Common myeloid progenitor, CD34-positive (primary cell): ENCODE measurements around the gene BLOC1S6. TPM values are rescaled to one million over a fixed set of nuclear protein-coding genes. Genes with fewer than 3 reads are reported as not detected.

Source experiments
- CTCF ChIA-PET: fragments of 350-600 bp; sonication (Branson Sonifier 250); formaldehyde crosslinking; loops from one replicate; lab custom pipeline; 2021; ENCODE audit warnings: antibody characterized with exemption; lab: Charles Lee
- POLR2A ChIA-PET: fragments of 350-600 bp; sonication (Branson Sonifier 250); formaldehyde crosslinking; loops from one replicate; lab custom pipeline; 2021; ENCODE audit warnings: antibody characterized with exemption; lab: Charles Lee
- DNase-seq, 3 donors: peaks; one replicate each; pipeline versions ENCODE4 v3.0.0 to v3.0.0-alpha.2; 2013
- H3K27ac ChIP-seq, 2 experiments: 1 replicate in 1 of 2; 2 replicates in 1 of 2; pipeline ENCODE4 v1.7.0; 2013; ENCODE audit warnings: inconsistent platforms in 2 of 2, low read length in 2 of 2, mild to moderate bottlenecking in 2 of 2, low read depth in 1 of 2, moderate library complexity in 1 of 2; ENCODE audit not compliant: severe bottlenecking in 2 of 2, insufficient read depth in 1 of 2, poor library complexity in 1 of 2
- H3K27me3 ChIP-seq, 5 experiments: replicated peaks in 2 of 5; 1 replicate in 3 of 5; 2 replicates in 2 of 5; pipeline versions ENCODE4 v1.6.1 to v1.7.0; 2013; ENCODE audit warnings: low read length in 4 of 5, mild to moderate bottlenecking in 2 of 5, moderate library complexity in 2 of 5, inconsistent platforms in 1 of 5; ENCODE audit not compliant: insufficient read depth in 5 of 5, control insufficient read depth in 4 of 5
- H3K36me3 ChIP-seq, 4 experiments: 1 replicate in 2 of 4; 2 replicates in 2 of 4; pipeline versions ENCODE4 v1.6.1 to v1.7.0; 2013; ENCODE audit warnings: low read length in 3 of 4, control low read depth in 1 of 4, mild to moderate bottlenecking in 1 of 4; ENCODE audit not compliant: control insufficient read depth in 4 of 4, insufficient read depth in 4 of 4
- H3K4me1 ChIP-seq, 4 experiments: 1 replicate in 3 of 4; 2 replicates in 1 of 4; pipeline versions ENCODE4 v1.6.1 to v1.7.1; 2013; ENCODE audit warnings: low read length in 3 of 4, mild to moderate bottlenecking in 3 of 4, control low read depth in 1 of 4, inconsistent platforms in 1 of 4, moderate library complexity in 1 of 4; ENCODE audit not compliant: control insufficient read depth in 4 of 4, insufficient read depth in 4 of 4; ENCODE audit errors: control extremely low read depth in 1 of 4
- H3K4me3 ChIP-seq, 7 experiments: 1 replicate in 4 of 7; 2 replicates in 3 of 7; pipeline versions ENCODE4 v1.5.1 to v1.7.0; 2013; ENCODE audit warnings: mild to moderate bottlenecking in 7 of 7, low read length in 6 of 7, moderate library complexity in 6 of 7, inconsistent platforms in 2 of 7, low read depth in 2 of 7, control low read depth in 1 of 7; ENCODE audit not compliant: insufficient read depth in 4 of 7, control insufficient read depth in 1 of 7; ENCODE audit errors: extremely low read depth in 1 of 7
- H3K9me3 ChIP-seq, 5 experiments: 1 replicate in 4 of 5; 2 replicates in 1 of 5; pipeline versions ENCODE4 v1.6.1 to v1.7.1; 2013; ENCODE audit warnings: low read length in 4 of 5, mild to moderate bottlenecking in 2 of 5, inconsistent platforms in 1 of 5, low read depth in 1 of 5, moderate library complexity in 1 of 5; ENCODE audit not compliant: control insufficient read depth in 4 of 5, insufficient read depth in 2 of 5; ENCODE audit errors: control extremely low read depth in 1 of 5
- WGBS: methylation state at CpG from one replicate; pipeline ENCODE4 v1.1.5; 2013; ENCODE audit not compliant: insufficient coverage; 5-methylcytosine and 5-hydroxymethylcytosine counted together
- polyA plus RNA-seq: library from polyadenylated mRNA; unstranded; fragments of 120-200 nt; gene quantifications from one replicate; pipeline ENCODE4 v1.2.1, GENCODE V29; 2013

The BLOC1S6 gene, protein sequence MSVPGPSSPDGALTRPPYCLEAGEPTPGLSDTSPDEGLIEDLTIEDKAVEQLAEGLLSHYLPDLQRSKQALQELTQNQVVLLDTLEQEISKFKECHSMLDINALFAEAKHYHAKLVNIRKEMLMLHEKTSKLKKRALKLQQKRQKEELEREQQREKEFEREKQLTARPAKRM
- 71.4 TPM for polyA plus RNA-seq

GRCh38 chr15:45587095-45587862 is at the start of gene BLOC1S6:
Gene BLOC1S6, plus strand, starts transcription at chr15:45587379. Its CDS starts 65 bp downstream, at chr15:45587444.
- ChIA-PET CTCF (interaction anchor here (0.8 to 5.6 kb wide), 15 partner anchors 9 to 185 kb away, joined by 3 to 37 read pairs (median 3); a partner anchor contains a TSS), POLR2A (interaction anchor here (0.5 to 1.6 kb wide), 7 partner anchors 13 to 420 kb away, joined by 3 to 5 read pairs (median 3); partner anchors contain the start of gene SQOR)
- peak within 1 kb of the TSS; percentile 46 to 100 (median 88) for H3K4me3 ChIP-seq
- H3K9me3 ChIP-seq = no peaks in the 10 kb centered on the region
- peak within 1 kb of the TSS; percentile 93 to 98 for H3K27ac ChIP-seq
- WGBS = under 1% methylated on average over 58 of the region's 62 CpGs
- peak; percentile 97 to 99 (median 98) for DNase-seq
- H3K36me3 ChIP-seq = peaks cover 0 to 3% (median 0%) of the 10 kb centered on the region in 4 experiments
- peaks cover 17 to 40% (median 26%) of the 10 kb centered on the region in 4 experiments for H3K4me1 ChIP-seq
- peaks cover 0 to 6% (median 0%) of the 10 kb centered on the region in 5 experiments for H3K27me3 ChIP-seq

GRCh38 chr15:45539680-45540079 is 47.5 kb upstream of the BLOC1S6 start:
- ChIA-PET POLR2A (no interaction called here), CTCF (interaction anchor here (1.0 to 1.5 kb wide), 2 partner anchors 13 to 81 kb away, joined by 3 to 4 read pairs; no protein-coding TSS in a partner anchor)
- Histone ChIP-seq H3K4me3 (no peak overlapping the region), H3K36me3 (no peaks in the 10 kb centered on the region), H3K4me1 (no peaks in the 10 kb centered on the region), H3K9me3 (no peaks in the 10 kb centered on the region), H3K27me3 (peaks cover 0 to 4% (median 0%) of the 10 kb centered on the region in 5 experiments), H3K27ac (no peak overlapping the region)
- no peak for DNase-seq
- 93% methylated on average over 2 of the region's 3 CpGs for WGBS

DNA sequence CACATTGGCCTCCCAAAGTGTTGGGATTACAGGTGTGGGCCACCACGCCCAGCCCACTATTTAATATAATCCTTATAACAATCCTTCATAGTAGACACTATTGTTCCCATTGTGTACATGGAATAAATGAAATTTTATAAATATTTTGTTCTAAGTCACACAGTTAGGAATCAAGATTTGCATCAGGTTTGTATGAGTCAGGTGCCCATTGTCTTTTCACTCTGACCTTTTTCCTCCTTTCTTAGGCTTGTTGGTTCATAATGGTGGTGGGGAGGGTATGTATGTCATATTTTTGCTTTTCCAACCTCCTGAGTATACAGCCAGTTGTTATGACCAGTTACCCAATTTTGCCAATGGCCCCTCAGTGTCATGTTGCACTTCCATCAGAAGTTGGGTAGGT is 46.6 kb upstream of the BLOC1S6 start:
- H3K27ac ChIP-seq = no peak overlapping the region
- H3K4me1 ChIP-seq = no peaks in the 10 kb centered on the region
- WGBS = no CpG with 5 or more reads among the region's 1 CpG
- H3K27me3 ChIP-seq = peaks cover 0 to 2% (median 0%) of the 10 kb centered on the region in 5 experiments
- H3K36me3 ChIP-seq = no peaks in the 10 kb centered on the region
- POLR2A ChIA-PET = interaction anchor here (0.7 kb wide), 1 partner anchor 1315 kb away, joined by 4 read pairs; no protein-coding TSS in a partner anchor
- H3K4me3 ChIP-seq = no peak overlapping the region
- no peaks in the 10 kb centered on the region for H3K9me3 ChIP-seq
- no peak for DNase-seq
- CTCF ChIA-PET = no interaction called here

DNA sequence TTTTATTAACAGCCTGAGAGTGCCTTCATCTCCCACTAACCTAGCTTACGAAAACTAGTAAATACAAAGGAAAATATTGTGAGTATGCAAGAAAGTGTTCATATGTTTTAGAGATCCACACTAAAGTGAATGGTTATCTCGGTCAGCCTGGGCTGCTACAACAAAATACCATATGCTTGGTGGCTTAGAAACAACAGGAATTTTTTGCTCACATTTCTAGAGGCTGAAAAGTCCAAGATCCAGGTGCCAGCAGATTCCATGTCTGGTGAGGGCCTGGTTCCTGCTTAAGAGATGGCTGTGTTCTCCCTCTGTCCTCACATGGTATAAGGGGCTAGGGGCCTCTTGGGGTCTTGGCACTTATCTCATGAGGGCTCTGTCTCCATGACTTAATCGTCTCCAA is 44.1 kb upstream of the BLOC1S6 start:
- POLR2A ChIA-PET = no interaction called here
- peaks cover 0 to 4% (median 0%) of the 10 kb centered on the region in 5 experiments for H3K27me3 ChIP-seq
- CTCF ChIA-PET = no interaction called here

DNA sequence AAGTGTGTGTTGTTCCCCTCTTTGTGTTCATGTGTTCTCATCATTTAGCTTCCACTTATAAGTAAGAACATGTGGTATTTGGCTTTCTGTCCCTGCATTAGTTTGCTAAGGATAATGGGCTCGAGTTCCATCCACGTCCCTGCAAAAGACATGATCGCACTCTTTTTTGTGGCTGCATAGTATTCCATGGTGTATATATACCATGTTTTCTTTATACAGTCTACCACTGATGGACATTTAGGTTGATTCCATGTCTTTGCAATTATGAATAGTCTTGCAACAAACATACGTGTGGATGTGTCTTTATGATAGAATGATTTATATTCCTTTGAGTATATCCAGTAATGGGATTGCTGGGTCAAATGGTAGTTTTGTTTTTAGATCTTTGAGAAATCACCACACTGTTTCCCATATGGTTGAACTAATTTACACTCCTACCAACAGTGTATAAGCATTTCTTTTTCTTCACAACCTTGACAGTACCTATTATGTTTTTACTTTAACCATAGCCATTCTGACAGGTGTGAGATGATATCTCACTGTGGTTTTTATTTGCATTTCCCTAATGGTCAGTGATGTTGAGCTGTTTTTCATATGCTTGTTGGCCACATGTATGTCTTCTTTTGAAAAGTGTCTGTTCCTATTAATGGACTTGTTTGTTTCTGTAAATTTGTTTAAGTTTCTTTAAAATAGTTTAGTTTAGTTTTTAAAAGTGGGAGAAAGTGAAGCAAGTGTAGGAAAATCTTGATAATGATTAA is 42.7 kb upstream of the BLOC1S6 start:
- H3K4me3 ChIP-seq = no peak overlapping the region
- no peaks in the 10 kb centered on the region for H3K9me3 ChIP-seq
- H3K4me1 ChIP-seq = no peaks in the 10 kb centered on the region
- H3K27ac ChIP-seq = no peak overlapping the region
- H3K36me3 ChIP-seq = no peaks in the 10 kb centered on the region
- DNase-seq = no peak
- ChIA-PET POLR2A (no interaction called here), CTCF (no interaction called here)
- no CpG with 5 or more reads among the region's 4 CpGs for WGBS
- peaks cover 0 to 6% (median 3%) of the 10 kb centered on the region in 5 experiments for H3K27me3 ChIP-seq

More for the DNA sequence above, 44.1 kb upstream of the BLOC1S6 start:
- H3K9me3 ChIP-seq = no peaks in the 10 kb centered on the region
- no peak for DNase-seq
- no peaks in the 10 kb centered on the region for H3K36me3 ChIP-seq
- H3K4me3 ChIP-seq = no peak overlapping the region
- no peak overlapping the region for H3K27ac ChIP-seq
- 92% methylated on average over 1 of the region's 3 CpGs for WGBS
- no peaks in the 10 kb centered on the region for H3K4me1 ChIP-seq

DNA sequence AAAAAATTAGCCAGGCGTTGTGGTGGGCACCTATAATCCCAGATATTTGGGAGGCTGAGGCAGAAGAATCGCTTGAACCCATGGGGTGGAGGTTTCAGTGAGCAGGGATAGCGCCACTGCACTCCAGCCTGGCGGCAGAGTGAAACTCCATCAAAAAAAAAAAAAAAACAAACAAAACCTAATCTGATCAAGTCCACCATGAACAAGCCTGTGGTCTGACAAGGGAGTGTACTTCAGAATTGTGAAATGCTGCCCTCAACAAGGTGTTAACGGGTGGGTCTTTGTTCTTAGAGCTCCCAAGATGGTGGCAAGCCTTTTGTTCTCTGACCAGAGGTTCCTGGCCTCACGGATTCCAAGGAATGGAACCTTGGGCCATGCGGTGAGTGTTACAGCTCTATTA is 40.4 kb upstream of the BLOC1S6 start:
- 94% methylated on average over 3 of the region's 7 CpGs for WGBS
- Histone ChIP-seq H3K4me3 (no peak overlapping the region), H3K4me1 (no peaks in the 10 kb centered on the region), H3K27me3 (peaks cover 0 to 8% (median 3%) of the 10 kb centered on the region in 5 experiments), H3K36me3 (no peaks in the 10 kb centered on the region), H3K9me3 (no peaks in the 10 kb centered on the region), H3K27ac (no peak overlapping the region)
- DNase-seq = no peak
- ChIA-PET CTCF (no interaction called here), POLR2A (no interaction called here)
